Osteoblast (primary cell): ENCODE data around the gene ZNF785. TPM values are rescaled to one million over a fixed set of nuclear protein-coding genes. Genes with fewer than 3 reads are reported as not detected.
"Not testable (repeated sequence)": the region's sequence is repeated elsewhere in the genome, so short reads cannot be mapped to it uniquely, and the experiment has no call there.

Experiments
- DNase-seq: peaks from one replicate; pipeline ENCODE4 v3.0.0; 2011; ENCODE audit warnings: low spot score, mixed read lengths; ENCODE audit not compliant: insufficient read length; ENCODE audit errors: missing footprints
- H2AFZ ChIP-seq: 2 replicates; pipeline ENCODE4 v1.6.0; 2011; ENCODE audit warnings: mild to moderate bottlenecking, low read length
- H3K27ac ChIP-seq: 2 replicates; pipeline ENCODE4 v1.5.1; 2011; ENCODE audit warnings: mild to moderate bottlenecking, low read depth, low read length, moderate library complexity
- H3K27me3 ChIP-seq: 2 replicates; pipeline ENCODE4 v1.6.0; 2012; ENCODE audit warnings: mild to moderate bottlenecking, control low read depth, inconsistent platforms, low read length, moderate library complexity; ENCODE audit not compliant: insufficient read depth
- H3K36me3 ChIP-seq: 2 replicates; pipeline ENCODE4 v1.5.1; 2011; ENCODE audit warnings: mild to moderate bottlenecking, low read length, control low read depth, moderate library complexity; ENCODE audit not compliant: insufficient read depth
- H3K4me1 ChIP-seq: 2 replicates; pipeline ENCODE4 v1.5.1; 2011; ENCODE audit warnings: mild to moderate bottlenecking, low read length, control low read depth, moderate library complexity; ENCODE audit not compliant: insufficient read depth
- H3K4me2 ChIP-seq: 2 replicates; pipeline ENCODE4 v1.6.0; 2011; ENCODE audit warnings: mild to moderate bottlenecking, low read length; ENCODE audit not compliant: insufficient read depth
- H3K4me3 ChIP-seq: fragments of 200-600 bp; sonication (generic); 3 replicates; pipeline ENCODE4 v1.5.1; 2012; ENCODE audit warnings: mild to moderate bottlenecking, low read length, inconsistent platforms; ENCODE audit not compliant: insufficient read depth
- H3K79me2 ChIP-seq: 2 replicates; pipeline ENCODE4 v1.6.0; 2012; ENCODE audit warnings: mild to moderate bottlenecking, low read length, control low read depth, inconsistent platforms; ENCODE audit not compliant: insufficient read depth
- H3K9me3 ChIP-seq: 2 replicates; pipeline ENCODE4 v1.5.1; 2011; ENCODE audit warnings: low read depth, low read length, control low read depth
- H4K20me1 ChIP-seq: 2 replicates; pipeline ENCODE4 v1.6.0; 2012; ENCODE audit warnings: mild to moderate bottlenecking, low read length, control low read depth; ENCODE audit not compliant: insufficient read depth
- CTCF ChIP-seq: IDR thresholded peaks from 2 replicates; pipeline ENCODE4 v1.5.1; 2011; ENCODE audit warnings: mild to moderate bottlenecking, low read depth, low read length, moderate library complexity; ENCODE audit errors: extremely low read depth
- total RNA-seq: library from RNA; depleted of rRNA; stranded (reverse); fragments of >200 nt; gene quantifications from 2 replicates; pipeline ENCODE4 v1.2.3, GENCODE V29; 2012

The ZNF785 gene
- total RNA-seq: 13.4 and 13.6 TPM in 2 replicates

GRCh38 chr16:30585400-30586191, at the start of gene ZNF785:
Gene ZNF785 (minus strand): TSS chr16:30585697. CDS start chr16:30585611, 86 bp downstream.
- peak within 1 kb of the TSS; percentile 89 for H3K4me3 ChIP-seq
- DNase-seq: peak; percentile 99

GRCh38 chr16:30633526-30633925, 48.0 kb upstream of the ZNF785 start:
- peaks cover 16% of the 10 kb centered on the region for H3K4me1 ChIP-seq
- H3K27me3 ChIP-seq: no peaks in the 10 kb centered on the region
- H3K9me3 ChIP-seq: no peaks in the 10 kb centered on the region
- peak overlapping the region; percentile 86 for H3K4me2 ChIP-seq
- no peaks in the 10 kb centered on the region for H3K36me3 ChIP-seq
- peak overlapping the region; percentile 92 for H2AFZ ChIP-seq
- no peak for DNase-seq
- H4K20me1 ChIP-seq: no peaks in the 10 kb centered on the region
- TF ChIP-seq CTCF: no peak
- H3K4me3 ChIP-seq: peak overlapping the region; percentile 95
- H3K27ac ChIP-seq: peak overlapping the region; percentile 83
- peaks cover 4% of the 10 kb centered on the region for H3K79me2 ChIP-seq

More at GRCh38 chr16:30585400-30586191, at the start of gene ZNF785:
- H3K36me3 ChIP-seq: peaks cover 17% of the 10 kb centered on the region
- H3K27me3 ChIP-seq: no peaks in the 10 kb centered on the region
- peak within 1 kb of the TSS; percentile 65 for H3K27ac ChIP-seq
- H3K4me1 ChIP-seq: peaks cover 12% of the 10 kb centered on the region
- H3K79me2 ChIP-seq: peaks cover 47% of the 10 kb centered on the region
- H3K4me2 ChIP-seq: peak within 1 kb of the TSS; percentile 99
- H2AFZ ChIP-seq: peak within 1 kb of the TSS; percentile 99
- no peaks in the 10 kb centered on the region for H3K9me3 ChIP-seq
- no peaks in the 10 kb centered on the region for H4K20me1 ChIP-seq
- TF ChIP-seq CTCF: peak; percentile 7

- H3K27me3 ChIP-seq, H3K36me3 ChIP-seq, H2AFZ ChIP-seq, H4K20me1 ChIP-seq, H3K27ac ChIP-seq, H3K4me2 ChIP-seq, H3K9me3 ChIP-seq, DNase-seq, H3K79me2 ChIP-seq, H3K4me3 ChIP-seq: not testable (repeated sequence)
- H3K4me1 ChIP-seq: peaks cover 17% of the 10 kb centered on the region
Observed at GRCh38 chr16:30632454-30632853, 47.0 kb upstream of the ZNF785 start.

GRCh38 chr16:30628628-30629540, 43.4 kb upstream of the ZNF785 start:
- Histone ChIP-seq H3K9me3 (no peaks in the 10 kb centered on the region), H3K4me2 (peak overlapping the region; percentile 86), H3K27ac (no peak overlapping the region), H3K27me3 (no peaks in the 10 kb centered on the region), H2AFZ (peak overlapping the region; percentile 99), H3K79me2 (no peaks in the 10 kb centered on the region), H3K4me1 (peaks cover 7% of the 10 kb centered on the region), H3K36me3 (no peaks in the 10 kb centered on the region), H4K20me1 (no peaks in the 10 kb centered on the region), H3K4me3 (peak overlapping the region; percentile 61)
- TF ChIP-seq CTCF: peak; percentile 89
- peak; percentile 93 for DNase-seq
